Kasumi-1 (cell line): ENCODE data around the gene LUZP2.
"Not testable (repeated sequence)": the region's sequence is repeated elsewhere in the genome, so short reads cannot be mapped to it uniquely, and the experiment has no call there.

ENCODE experiments used
- DNase-seq, 2 experiments: peaks; one replicate each; lab custom pipeline; 2025; lab: John Stamatoyannopoulos, UW

LUZP2 gene

DNA sequence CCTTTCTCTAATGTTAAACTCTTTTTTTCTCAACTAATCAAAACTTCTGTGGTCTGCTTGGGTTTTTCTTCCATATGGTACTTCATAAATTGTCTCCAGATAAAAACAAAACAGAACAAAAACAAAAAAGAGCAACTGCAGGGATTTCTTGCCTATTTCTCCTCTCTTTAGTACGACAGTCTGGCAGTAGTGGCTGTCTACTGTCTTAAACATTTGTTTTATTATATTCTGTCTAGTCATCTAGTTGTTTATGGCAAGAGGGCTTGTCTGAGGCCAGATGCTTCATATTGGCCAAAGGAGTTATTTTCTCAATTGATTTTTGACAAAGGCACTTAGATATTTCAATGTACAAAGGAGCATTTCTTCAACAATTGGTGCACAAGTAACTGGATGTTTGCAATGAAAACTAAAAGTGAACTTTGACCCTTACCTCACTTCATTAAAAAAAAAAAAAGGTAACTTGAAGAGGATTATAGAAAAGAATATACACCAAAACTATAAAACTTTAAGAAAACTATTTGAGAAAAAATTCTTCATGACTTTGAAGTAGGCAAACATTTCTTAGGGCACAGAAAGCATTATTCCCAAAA, 404.2 kb downstream of the LUZP2 start:
- no peak for DNase-seq

DNA sequence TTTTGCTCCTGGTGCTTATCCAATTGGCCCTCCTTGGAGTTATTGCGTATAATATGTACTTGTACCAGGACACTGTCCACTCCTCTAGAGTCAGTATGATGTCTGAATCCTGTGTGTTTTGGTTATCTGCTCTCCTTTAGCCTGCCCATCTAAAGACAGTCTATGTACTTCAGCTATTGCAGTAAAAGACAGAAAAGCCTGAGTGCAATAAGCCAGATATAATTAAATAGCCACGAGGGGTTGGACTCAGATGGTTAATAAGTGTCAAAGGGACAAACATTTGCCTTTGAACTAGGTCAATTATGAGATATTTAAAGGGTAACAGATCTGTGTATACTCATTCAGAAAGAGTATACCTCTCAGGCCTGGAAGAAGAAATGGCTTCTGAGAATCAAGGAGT, 406.7 kb downstream of the LUZP2 start:
- no peak for DNase-seq

DNA sequence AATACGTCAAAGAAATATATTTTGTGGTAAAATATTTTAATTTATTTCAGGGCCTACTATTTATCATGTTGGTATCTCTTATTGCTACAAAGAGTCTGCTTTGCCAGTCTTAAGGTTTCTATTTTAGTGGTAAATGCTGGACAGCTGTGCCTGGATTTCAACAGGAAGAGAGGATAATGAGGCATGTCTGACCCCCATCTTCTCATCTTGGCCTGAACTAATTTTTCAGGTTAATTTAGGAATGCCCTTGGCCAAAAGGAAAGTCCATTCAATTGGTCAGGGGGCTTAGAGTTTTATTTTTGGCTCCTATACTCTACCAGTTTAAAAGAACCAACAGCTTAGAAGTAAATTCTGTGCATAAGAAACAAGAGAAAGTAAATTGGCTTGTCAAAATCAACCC, 428.2 kb downstream of the LUZP2 start:
- no peak for DNase-seq

DNA sequence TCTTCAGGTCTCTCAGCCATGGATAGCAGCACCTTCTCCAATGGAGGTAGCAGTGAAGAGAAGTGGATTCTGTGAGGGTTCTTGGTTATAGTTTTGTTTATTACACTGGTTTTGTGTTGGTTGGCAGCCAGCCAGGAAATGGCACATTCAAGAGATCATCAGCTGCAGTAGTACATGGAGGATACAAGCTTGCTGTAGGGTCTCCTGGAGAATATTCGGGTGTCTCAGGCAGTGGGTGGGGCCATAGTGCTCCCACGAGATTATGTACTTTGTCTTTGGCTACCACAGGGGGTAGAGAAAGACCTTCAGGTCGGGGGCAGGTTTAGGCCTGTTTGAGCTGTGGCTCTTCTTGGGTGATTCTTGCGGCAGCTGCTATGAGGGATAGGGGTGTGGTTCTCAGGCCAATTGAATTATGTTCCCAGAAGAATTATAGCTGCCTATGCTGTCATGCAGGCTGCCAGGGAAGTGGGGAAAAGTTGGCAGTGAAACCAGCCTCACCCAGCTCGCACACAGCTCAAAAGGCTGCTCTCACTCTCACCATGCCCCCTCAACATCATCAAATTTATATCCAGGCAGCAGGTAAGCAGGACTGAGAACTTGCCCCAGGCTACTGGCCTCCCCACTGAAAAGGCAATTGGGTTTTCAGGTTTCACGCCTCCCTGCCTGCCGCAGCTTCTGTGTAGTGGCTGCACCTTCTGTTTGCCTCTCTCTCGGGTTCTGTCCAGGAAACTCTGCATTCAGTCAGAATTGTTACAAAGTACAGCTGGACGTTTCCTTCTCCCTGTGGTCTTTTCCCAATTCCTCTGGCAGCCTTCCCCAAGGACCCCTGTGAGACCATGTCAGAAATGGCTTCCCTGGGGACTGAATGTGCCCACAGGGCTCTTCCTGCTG, 435.5 kb downstream of the LUZP2 start:
- DNase-seq: no peak

DNA sequence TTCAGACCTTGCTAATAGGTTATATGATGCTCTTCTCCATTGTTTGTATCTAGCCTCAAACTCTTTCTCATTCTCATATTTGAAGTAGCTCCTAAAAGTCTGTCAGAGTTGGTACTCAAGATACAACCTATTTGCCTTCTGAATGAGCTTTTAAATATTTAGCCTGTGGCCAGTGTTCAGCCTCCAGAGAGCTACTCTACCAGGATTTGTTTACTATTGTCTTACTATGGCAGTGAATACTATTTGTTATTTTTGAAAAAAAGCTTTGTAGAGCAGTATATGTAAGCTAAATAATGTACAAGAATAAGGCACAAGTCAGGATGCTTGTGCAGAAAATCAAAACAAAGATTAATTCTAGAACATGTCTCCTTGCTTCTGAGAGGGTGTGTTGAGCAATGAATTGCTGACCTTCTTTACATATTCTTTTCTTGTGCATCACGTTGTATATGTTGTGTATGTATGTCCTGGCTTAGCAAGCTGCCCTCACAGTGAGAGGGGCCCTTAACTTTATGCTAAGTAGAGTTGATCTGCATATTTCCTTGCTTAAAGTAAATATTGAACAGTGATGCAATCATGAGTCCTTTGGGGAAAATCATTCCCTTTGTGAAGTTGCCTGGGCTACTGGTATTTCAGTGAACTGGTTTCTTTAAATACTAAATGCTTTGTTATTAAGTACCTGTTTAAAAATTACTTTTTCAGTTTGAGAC, 438.0 kb downstream of the LUZP2 start:
- no peak for DNase-seq

DNA sequence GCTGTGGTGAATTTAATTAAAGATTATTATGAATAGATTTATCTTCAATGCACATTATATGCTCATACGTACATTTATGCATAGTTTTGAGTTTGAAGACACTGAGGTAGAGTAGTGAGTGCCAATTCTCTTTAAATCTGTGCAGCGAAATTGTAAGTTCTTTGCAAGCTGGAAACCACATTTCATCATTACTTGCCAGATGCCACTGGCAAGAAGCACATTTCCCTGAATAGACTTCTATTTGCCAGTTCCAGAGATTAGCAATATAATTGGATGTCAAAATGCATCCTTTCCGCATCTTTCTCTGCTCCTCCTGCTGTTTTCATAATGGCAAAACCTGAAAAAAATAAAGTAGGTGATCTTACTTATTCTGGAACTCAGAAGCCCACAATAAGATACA, 448.0 kb downstream of the LUZP2 start:
- no peak for DNase-seq

DNA sequence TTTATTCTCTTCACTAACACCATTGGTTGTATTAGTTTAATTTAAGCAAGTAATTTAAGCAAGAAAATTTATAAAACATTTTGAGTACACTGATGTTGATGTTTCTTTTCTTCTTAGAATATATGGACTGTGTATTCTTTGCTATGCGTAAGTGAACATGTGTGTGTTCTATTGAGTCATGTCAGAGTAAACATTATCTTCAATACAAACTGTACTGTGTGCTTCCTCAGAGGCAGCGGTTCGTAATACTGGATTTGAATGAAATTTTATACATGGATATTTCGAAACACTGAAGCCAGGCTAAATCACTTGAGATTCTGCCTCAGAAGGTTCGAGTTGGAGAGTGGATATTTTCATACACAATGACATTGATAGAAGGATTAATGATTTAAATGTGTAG, 452.6 kb downstream of the LUZP2 start:
- DNase-seq: no peak

DNA sequence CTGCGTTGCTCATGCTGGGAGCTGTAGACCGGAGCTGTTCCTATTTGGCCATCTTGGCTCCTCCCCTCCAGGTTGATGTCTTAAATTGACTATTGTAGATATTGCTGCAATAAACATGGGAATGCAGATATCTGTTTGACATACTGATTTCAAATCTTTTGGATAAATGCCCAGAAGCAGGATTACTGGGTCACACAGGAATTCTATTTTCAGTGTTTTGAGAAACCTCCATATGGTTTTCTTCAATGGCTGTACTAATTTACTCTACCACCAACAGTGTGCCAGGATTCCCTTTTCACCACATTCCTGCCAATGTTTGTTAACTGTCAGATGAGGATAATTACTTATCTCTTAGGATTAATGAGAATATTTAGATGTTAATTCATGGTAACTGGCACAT, 467.0 kb downstream of the LUZP2 start:
- no peak for DNase-seq

DNA sequence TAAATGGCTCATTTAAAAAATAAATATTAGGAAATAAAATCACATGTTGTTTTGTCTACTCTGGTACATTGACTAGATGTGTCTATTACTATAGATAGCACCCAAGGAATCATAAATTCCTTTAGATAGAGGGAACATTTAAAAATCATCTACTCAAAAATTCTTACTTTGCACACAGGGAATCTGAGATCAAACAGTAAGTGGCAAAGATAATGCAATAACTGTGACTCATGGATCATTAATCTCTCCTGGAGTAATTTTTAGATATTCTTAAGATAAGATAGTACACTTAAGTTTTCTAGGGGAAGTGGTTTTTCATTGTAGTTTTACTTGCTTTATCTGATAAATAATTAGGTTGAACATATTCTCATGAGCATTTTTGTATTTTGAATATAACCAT, 468.9 kb downstream of the LUZP2 start:
- no peak for DNase-seq

DNA sequence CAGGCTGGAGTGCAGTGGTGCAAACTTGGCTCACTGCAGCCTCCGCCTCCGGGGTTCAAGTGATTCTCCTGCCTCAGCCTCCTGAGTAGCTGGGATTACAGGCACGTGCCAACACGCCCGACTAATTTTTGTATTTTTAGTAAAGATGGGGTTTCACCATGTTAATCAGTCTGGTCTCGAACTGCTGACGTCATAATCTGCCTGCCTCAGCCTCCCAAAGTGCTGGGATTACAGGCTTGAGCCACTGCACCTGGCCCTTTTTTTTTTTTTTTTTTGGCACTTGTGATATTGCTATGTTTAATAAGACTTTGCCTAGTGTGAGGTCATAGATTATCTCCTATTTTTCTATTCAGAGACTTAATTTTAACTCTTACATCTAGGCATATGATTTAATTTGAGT, 497.1 kb downstream of the LUZP2 start:
- DNase-seq: not testable (repeated sequence)

DNA sequence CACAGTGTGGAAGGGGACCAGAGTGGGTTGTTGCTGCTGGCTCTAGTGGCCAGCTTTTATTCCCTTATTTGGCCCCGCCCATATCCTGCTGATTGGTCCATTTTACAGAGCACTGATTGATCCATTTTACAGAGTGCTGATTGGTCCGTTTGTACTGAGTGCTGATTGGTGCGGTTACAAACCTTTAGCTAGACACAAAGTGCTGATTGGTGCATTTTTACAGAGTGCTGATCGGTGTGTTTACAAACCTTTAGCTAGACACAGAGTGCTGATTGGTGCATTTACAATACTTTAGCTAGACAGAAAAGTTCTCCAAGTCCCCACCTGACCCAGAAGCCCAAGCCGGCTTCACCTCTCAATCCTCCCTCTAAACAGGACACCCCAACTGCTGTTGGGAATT, 503.1 kb downstream of the LUZP2 start:
- not testable (repeated sequence) for DNase-seq

DNA sequence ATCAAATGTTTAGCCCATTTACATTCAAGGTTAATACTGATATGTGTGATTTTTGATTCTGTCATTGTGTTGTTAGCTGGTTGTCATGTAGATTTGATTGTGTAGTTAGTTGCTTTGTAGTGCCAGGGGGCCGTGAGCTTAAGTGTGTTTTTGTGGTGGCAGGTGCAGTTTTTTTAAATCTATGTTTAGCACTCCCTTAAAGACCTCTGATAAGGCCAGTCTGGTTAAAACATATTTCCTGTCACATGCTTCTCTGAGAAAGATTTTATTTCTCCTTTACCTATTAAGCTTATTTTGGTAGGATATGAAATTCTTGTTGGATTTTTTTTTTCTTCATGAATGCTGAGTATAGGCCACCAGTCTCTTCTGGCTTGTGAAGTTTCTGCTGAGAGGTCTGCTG, 540.6 kb downstream of the LUZP2 start:
- no peak for DNase-seq

DNA sequence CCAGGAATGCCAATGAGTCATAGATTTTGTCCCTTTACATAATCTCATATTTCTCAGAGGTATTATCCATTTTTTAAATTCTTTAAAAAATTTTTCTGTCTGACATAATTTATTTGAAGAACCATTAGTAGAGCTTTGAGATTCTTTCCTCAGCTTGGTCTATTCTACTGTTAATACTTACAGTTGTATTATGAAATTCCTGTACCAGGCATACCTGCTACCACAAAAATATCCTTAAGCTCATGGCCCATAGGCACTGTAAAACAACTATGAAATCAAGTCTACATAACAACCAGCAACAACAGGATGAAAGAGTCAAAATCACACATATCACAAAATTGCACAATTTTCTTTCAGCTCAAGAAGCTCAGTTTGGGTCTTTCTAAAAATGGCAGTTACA, 541.3 kb downstream of the LUZP2 start:
- no peak for DNase-seq

DNA sequence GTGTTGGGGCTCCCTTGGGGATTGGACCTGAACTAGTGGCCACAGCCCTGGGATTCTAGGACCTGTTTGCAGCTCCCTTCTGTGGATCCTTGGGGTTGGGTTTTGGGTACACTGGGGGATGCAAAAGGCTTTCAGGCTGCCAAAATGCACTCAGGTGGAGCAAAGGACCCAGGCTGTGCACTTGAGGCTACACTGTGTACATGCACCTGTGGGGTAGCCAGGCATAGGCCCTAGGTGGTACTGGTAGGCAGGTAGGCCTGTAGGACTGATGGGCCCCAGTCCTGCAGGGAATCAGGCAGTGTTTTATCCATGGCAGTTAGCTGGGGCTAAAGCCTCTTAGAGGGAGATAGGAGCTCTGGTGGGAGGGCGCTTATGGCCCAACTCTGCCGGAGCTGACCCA, 542.3 kb downstream of the LUZP2 start:
- DNase-seq: no peak

DNA sequence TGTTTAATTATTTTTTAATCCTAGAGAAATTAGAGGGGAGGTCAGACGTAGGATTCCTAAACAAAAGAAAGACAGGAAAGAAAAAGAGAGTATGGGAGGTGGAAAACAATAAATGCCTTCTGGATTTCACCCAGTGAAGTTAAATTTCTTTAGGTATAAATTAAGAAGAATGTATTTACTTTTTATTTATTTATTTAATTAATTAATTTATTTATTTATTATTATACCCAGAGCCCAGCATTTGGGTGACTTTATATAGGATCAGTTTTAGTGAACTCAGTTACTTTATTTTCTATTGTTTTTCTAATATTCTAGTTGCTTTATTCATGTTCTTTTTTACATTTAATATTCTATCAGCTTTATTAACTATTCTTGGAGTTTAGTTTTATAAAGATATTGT, 551.8 kb downstream of the LUZP2 start:
- no peak for DNase-seq

DNA sequence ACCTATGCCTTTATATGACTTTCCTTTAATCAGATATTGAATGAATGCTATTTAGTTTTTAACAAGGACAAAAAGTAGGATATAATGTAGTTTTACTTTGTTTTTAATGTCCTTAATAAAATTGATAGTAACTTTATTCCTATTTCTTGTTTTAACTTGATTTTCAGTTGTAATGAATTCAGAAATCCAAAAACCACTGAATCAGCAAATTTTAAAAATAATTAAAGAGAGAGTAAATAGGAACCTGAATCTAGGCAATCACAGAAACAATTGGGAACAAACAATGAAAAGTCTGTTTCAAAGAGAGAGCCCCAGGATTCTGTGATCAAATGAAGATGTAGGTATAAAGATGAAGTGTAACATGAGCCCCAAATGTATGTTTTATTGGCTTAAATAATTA, 556.0 kb downstream of the LUZP2 start:
- DNase-seq: no peak

DNA sequence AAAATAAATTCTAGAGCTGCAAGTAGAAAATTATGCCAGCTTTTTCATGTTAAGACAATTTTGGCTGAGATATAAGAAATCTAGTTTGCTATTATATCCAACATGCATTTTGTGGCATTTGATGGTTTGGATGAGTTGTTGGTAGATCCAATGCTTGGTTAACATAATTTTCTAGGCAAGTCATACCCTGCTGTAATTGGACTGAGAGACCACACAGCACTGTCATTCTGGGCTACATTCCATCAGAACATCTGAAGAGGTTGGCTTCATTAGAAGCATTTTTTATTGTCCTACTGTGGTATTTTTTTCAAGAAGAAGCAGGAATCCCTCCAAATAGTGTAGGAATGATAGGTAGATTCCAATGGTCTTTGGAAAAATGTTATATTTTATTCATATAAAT, 561.0 kb downstream of the LUZP2 start:
- DNase-seq: no peak

DNA sequence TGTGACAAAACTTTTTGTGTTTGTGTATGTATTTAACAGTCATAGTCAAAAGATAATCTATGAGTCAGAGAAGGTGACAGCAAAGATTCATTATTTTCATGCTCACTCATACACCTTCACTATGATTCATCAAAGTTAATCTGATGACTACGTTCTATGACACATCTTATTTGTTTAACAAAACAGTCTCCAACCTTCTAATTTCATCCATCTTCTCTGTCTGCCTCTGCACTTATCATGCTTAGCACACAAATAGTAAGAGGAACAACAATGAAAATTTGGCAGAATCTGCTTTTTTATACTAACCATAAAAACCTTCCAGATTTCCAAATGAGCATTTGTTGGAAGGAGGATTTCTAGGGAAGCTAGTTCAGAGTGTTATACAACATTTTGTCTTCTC, 568.9 kb downstream of the LUZP2 start:
- DNase-seq: no peak

DNA sequence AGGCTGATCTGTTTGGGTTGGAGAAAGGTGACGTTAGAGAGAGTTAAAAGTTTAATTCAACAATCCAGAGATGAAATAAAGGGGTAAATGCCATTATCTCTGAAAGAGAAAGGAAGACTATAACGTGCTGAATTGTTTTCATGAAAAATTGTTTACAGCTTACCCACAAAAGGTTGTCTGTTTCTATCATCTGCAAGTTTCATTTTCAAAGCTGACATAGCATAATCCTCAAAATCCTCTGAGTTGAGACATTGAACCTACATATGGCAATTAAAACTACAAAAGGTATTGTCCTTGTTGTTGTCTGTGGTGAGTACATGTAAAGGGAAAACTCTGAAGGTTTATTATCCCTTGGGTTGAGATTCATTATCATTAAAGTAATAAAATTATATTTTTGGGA, 569.9 kb downstream of the LUZP2 start:
- no peak for DNase-seq

DNA sequence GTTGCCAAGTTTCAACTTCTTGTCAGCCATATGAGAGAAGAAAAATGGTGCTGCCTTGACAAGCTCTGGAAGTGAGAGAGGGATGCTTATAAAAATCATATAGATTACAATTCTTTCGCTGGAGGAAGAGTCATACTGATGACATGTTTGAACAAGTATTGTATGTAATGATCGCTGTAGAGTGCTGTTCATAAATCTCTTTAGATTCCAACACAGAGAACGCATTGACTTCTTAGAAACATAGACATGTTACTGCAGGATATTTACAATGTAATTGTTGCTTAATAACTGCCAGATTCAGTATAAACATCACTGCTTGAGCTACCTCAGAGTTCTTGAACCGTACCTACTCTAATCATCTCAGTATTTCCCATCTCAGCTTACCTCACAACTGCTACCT, 571.6 kb downstream of the LUZP2 start:
- no peak for DNase-seq

DNA sequence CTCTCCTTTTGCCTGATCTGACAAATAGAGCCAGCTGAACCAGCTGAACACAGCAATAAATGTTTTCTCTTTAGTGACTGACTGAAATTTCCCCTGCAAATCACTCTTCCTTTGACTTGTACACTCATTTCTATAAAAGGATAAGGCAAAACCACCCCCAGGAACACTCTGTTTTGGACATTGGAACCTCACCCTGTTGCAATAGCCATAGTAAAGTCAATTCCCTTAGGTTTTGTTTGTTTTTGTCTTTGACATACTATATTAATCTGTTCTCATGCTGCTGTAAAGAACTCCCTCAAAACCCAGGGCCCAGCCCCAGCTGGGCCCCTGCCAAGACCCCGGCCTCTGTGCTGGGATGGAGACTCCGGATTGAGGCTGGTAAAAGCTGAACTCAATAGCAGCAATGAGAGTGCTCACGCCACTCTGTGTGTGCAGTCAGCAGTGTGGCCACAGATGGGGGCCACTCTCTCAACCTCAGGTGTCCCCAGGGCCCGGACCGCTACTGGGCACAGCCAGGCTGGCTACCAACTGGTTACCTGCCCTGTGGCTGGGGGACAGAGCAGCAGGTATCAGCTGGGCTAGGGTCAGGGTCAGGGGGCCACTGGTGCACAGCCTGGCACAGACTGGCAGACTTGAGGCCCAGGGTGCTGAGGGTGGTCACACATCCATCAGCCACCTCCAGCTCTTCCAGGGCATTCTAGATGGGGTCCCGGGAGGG, 597.4 kb downstream of the LUZP2 start:
- no peak for DNase-seq

DNA sequence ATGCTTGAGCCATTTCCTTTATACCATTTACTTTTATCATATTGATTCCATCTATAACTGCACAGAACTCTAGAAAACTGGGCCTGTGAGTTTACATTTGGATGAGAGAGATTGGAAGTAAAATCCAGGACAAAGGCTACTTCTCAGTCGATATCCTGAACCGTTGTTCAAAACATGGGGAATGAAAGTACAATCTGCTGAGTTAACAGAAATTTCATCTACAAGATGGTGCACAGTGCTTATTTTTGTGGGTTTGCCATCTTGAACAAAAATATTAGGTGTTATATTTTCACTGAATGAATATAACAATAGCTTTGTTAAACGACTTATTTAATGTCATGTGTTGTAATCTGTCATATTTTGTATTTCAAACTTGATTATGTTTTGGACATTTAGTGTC, 622.6 kb downstream of the LUZP2 start:
- no peak for DNase-seq
